MM.1S (cell line): Measurements from ENCODE around the gene EIF2AK3.

Experiments used
- DNase-seq: peaks from one replicate; pipeline ENCODE4 v3.0.0-alpha.2; 2015
- H2AFZ ChIP-seq: fragments of 300-600 bp; sonication (generic); 2 replicates; pipeline ENCODE4 v1.6.0; 2016; ENCODE audit warnings: antibody characterized with exemption, low read length
- H3F3A ChIP-seq: fragments of 300-600 bp; sonication (generic); 2 replicates; pipeline ENCODE4 v1.6.1; 2016; ENCODE audit warnings: mild to moderate bottlenecking, antibody characterized with exemption, low read length, moderate library complexity, mixed read lengths; ENCODE audit not compliant: insufficient read depth
- H3K27ac ChIP-seq: fragments of 300-600 bp; sonication (generic); 2 replicates; pipeline ENCODE4 v1.5.1; 2016; ENCODE audit warnings: mild to moderate bottlenecking, low read length
- H3K27me3 ChIP-seq: fragments of 300-600 bp; sonication (generic); replicated peaks from 2 replicates; pipeline ENCODE4 v1.6.0; 2016; ENCODE audit warnings: low read length; ENCODE audit not compliant: insufficient read depth
- H3K36me3 ChIP-seq: fragments of 300-600 bp; sonication (generic); replicated peaks from 2 replicates; pipeline ENCODE4 v1.6.1; 2016; ENCODE audit warnings: mild to moderate bottlenecking, low read length, mixed read lengths; ENCODE audit not compliant: insufficient read depth
- H3K4me1 ChIP-seq: fragments of 300-600 bp; sonication (generic); 2 replicates; pipeline ENCODE4 v1.6.1; 2016; ENCODE audit warnings: low read length, mixed read lengths
- H3K4me2 ChIP-seq: fragments of 300-600 bp; sonication (generic); 2 replicates; pipeline ENCODE4 v1.6.0; 2016; ENCODE audit warnings: low read depth, low read length
- H3K4me3 ChIP-seq: fragments of 300-600 bp; sonication (generic); 2 replicates; pipeline ENCODE4 v1.5.1; 2016; ENCODE audit warnings: low read length, mixed read lengths
- H3K79me2 ChIP-seq: fragments of 300-600 bp; sonication (generic); 2 replicates; pipeline ENCODE4 v1.6.1; 2016; ENCODE audit warnings: mixed run types, low read length, mixed read lengths
- H3K9ac ChIP-seq: fragments of 300-600 bp; sonication (generic); 2 replicates; pipeline ENCODE4 v1.6.1; 2016; ENCODE audit warnings: low read length, mixed read lengths
- H3K9me2 ChIP-seq: fragments of 300-600 bp; sonication (generic); replicated peaks from 2 replicates; pipeline ENCODE4 v1.6.1; 2016; ENCODE audit warnings: mild to moderate bottlenecking, low read length, mixed read lengths; ENCODE audit not compliant: insufficient read depth
- H3K9me3 ChIP-seq: fragments of 300-600 bp; sonication (generic); replicated peaks from 2 replicates; pipeline ENCODE4 v1.6.1; 2016; ENCODE audit warnings: mild to moderate bottlenecking, low read length, mixed read lengths; ENCODE audit not compliant: insufficient read depth
- H4K20me1 ChIP-seq: fragments of 300-600 bp; sonication (generic); 2 replicates; pipeline ENCODE4 v1.6.1; 2016; ENCODE audit warnings: mild to moderate bottlenecking, low read length, moderate library complexity, mixed read lengths; ENCODE audit not compliant: insufficient read depth
- EZH2 ChIP-seq: fragments of 300-600 bp; sonication (generic); optimal IDR thresholded peaks from 2 replicates; pipeline ENCODE3; 2017; ENCODE audit warnings: low read depth, mild to moderate bottlenecking, antibody characterized with exemption, low read length, mixed read lengths
- EZH2phosphoT487 ChIP-seq: fragments of 300-600 bp; sonication (generic); IDR thresholded peaks from 2 replicates; pipeline ENCODE4 v1.6.1; 2018; ENCODE audit warnings: antibody characterized with exemption, low read length
- TF ChIP-seq, protein P1 (sequence below): fragments of 300-600 bp; sonication (generic); IDR thresholded peaks from 2 replicates; pipeline ENCODE4 v1.5.1; 2016; ENCODE audit warnings: antibody characterized with exemption, low read length, mixed read lengths

Gene EIF2AK3

DNA sequence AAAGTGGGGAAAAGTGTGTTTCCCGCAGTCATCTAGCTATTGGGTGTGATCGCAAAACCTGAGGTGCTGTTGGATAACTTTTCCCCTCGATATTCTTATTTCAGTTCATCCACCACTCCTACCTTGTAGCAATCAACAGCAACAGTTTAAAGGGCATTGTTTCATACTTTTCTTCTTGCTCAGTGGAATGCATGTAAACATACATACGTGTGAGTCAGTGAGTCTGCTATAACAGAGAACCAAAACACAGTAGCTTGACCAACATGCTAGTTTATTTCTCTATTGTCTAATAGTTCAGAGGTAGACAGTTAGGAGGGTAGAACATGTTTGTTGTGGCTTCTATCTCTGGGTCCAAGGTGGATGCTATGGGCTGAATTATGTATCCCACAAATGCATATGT, 97.2 kb downstream of the EIF2AK3 start:
- Histone ChIP-seq H3K9me2 (no peaks in the 10 kb centered on the region), H3K27me3 (no peaks in the 10 kb centered on the region), H3K4me2 (no peak overlapping the region), H2AFZ (no peak overlapping the region), H3K4me1 (no peaks in the 10 kb centered on the region), H4K20me1 (no peaks in the 10 kb centered on the region), H3K9me3 (no peaks in the 10 kb centered on the region), H3K9ac (no peak overlapping the region), H3F3A (no peaks in the 10 kb centered on the region), H3K4me3 (no peak overlapping the region), H3K79me2 (no peaks in the 10 kb centered on the region), H3K27ac (no peak overlapping the region), H3K36me3 (no peaks in the 10 kb centered on the region)
- TF ChIP-seq EZH2phosphoT487, result no peak
- TF ChIP-seq EZH2, result no peak
- TF ChIP-seq, protein P1, sequence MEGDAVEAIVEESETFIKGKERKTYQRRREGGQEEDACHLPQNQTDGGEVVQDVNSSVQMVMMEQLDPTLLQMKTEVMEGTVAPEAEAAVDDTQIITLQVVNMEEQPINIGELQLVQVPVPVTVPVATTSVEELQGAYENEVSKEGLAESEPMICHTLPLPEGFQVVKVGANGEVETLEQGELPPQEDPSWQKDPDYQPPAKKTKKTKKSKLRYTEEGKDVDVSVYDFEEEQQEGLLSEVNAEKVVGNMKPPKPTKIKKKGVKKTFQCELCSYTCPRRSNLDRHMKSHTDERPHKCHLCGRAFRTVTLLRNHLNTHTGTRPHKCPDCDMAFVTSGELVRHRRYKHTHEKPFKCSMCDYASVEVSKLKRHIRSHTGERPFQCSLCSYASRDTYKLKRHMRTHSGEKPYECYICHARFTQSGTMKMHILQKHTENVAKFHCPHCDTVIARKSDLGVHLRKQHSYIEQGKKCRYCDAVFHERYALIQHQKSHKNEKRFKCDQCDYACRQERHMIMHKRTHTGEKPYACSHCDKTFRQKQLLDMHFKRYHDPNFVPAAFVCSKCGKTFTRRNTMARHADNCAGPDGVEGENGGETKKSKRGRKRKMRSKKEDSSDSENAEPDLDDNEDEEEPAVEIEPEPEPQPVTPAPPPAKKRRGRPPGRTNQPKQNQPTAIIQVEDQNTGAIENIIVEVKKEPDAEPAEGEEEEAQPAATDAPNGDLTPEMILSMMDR, result no peak
- DNase-seq, result no peak

DNA sequence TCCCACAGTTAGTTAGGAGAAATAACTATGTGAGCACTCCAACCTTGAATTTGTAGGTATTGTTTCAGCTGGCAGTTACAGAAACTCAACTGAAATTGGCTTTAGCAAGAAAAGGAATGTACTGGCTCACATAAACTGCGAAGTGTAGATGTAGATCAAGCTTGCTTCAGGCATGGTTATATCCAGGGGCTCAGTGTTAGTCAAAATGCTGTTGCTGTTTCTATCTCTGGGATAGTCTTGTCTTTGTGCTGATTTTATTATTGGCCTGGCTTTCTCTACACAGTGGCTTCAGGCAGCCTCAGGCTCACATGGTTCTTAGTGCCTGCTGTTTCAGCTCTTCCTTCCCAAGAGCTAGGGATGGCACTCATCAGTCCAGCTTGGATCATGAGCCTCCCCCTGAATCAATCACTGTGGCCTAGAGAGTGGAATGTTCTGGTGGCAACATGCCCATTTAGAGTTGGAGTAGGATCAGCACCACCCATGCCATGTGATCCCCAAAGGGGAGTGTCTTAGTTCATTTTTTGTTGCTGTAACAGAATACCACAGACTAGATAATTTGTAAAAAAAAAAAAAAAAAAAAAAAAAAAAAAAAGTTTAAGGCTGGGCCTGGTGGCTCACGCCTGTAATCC, 105.7 kb downstream of the EIF2AK3 start:
- Histone ChIP-seq H3K36me3 (no peaks in the 10 kb centered on the region), H3K9ac (no peak overlapping the region), H3K4me3 (no peak overlapping the region), H3K27me3 (no peaks in the 10 kb centered on the region), H3K4me1 (no peaks in the 10 kb centered on the region), H2AFZ (no peak overlapping the region), H3K79me2 (no peaks in the 10 kb centered on the region), H4K20me1 (no peaks in the 10 kb centered on the region), H3F3A (no peaks in the 10 kb centered on the region), H3K9me3 (no peaks in the 10 kb centered on the region), H3K9me2 (no peaks in the 10 kb centered on the region), H3K4me2 (no peak overlapping the region), H3K27ac (no peak overlapping the region)
- no peak for DNase-seq
- TF ChIP-seq EZH2phosphoT487 (no peak), EZH2 (no peak)
- TF ChIP-seq, protein P1, result no peak

DNA sequence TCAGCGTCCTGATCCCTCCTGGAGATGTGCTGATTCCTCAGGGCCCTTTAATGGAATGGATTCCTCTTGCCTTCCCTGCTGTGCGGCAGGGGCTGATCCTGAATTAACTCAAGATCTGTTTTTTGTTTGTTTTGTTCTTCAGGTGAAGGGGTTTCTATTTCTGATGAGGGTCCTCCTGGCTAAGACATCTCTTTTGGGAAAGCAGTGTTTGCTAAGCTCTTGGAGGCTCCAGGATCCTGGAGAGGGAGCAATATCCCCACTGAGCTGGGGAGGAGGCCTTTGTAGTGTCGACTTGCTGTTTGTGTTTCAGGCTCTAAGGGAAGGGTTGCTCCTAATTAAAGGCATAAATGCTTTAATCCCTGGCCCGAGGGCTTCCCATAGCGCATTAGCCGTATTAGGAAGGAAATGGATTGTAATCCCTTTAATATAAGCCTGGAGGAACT, 109.5 kb downstream of the EIF2AK3 start:
- Histone ChIP-seq H3K4me1 (no peaks in the 10 kb centered on the region), H3K9ac (no peak overlapping the region), H3K9me3 (no peaks in the 10 kb centered on the region), H3K79me2 (no peaks in the 10 kb centered on the region), H3K27ac (no peak overlapping the region), H3K4me3 (no peak overlapping the region), H4K20me1 (no peaks in the 10 kb centered on the region), H2AFZ (no peak overlapping the region), H3K36me3 (no peaks in the 10 kb centered on the region), H3K9me2 (no peaks in the 10 kb centered on the region), H3K4me2 (no peak overlapping the region), H3K27me3 (no peaks in the 10 kb centered on the region), H3F3A (no peaks in the 10 kb centered on the region)
- no peak for DNase-seq
- TF ChIP-seq EZH2, result no peak
- TF ChIP-seq EZH2phosphoT487, result no peak
- TF ChIP-seq, protein P1, result no peak
